ENCODE results near the gene HIGD1B. TPM values are rescaled to one million over a fixed set of nuclear protein-coding genes. Genes with fewer than 3 reads are reported as not detected.

Gene HIGD1B
- total RNA-seq, 1 experiment from 2014 or later, result not detected

DNA sequence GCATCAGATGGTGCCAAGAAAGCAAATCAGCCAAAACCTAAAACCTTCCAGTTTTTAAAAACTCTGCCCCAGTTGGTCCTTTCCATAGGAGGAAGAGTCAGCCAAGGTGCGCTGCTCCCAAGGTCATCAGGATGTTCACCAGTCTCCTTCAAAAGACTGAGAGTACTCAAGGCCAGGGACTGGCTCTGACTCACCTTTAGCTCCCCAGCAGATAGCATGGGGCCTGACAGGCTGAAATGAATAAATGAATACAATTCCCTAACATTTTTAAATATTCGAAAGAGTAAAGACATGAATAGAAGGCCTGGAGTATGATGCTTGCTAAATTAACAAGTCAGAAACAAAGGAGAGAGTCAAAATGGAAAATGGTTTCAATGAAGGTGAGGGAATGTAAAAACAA, 32.4 kb downstream of the HIGD1B start:
- no peaks in the 10 kb centered on the region for H3K27me3 ChIP-seq (ENCODE audit: control insufficient read depth, insufficient read depth, low read length)
- DNase-seq, result no peak
- H3K4me3 ChIP-seq (ENCODE audit: insufficient read depth, low read depth, low read length), result no peak overlapping the region
- peaks cover 29% of the 10 kb centered on the region for H3K36me3 ChIP-seq (replicated peaks; ENCODE audit: control insufficient read depth, insufficient read depth, low read length)

- H3K4me3 ChIP-seq (ENCODE audit: insufficient read depth, low read depth, low read length), result no peak overlapping the region
- peaks cover 25% of the 10 kb centered on the region for H3K36me3 ChIP-seq (replicated peaks; ENCODE audit: control insufficient read depth, insufficient read depth, low read length)
- H3K27me3 ChIP-seq (ENCODE audit: control insufficient read depth, insufficient read depth, low read length), result no peaks in the 10 kb centered on the region
- DNase-seq, result no peak
Measured at GRCh38 chr17:44881145-44881544, 33.5 kb downstream of the HIGD1B start.

DNA sequence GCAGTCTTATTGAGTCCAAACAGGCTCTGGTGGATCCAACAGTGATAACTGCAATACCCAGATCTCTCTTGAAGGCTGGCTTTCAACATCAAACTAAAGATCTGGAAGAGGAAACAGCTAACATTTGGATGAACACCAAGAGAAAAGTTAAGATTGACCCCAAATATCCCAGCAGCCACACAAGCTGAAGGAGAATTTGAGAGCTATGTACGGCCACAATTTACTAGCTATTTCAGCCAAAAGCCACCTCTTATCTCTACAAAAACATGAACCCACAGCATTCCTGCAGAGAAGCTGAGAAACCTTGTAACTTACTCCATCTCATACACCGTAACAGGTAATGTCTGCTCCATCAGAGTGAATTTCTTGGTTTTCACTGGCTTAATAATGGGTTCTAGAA, 37.3 kb downstream of the HIGD1B start:
- no peaks in the 10 kb centered on the region for H3K27me3 ChIP-seq (ENCODE audit: control insufficient read depth, insufficient read depth, low read length)
- no peak for DNase-seq
- H3K4me3 ChIP-seq (ENCODE audit: insufficient read depth, low read depth, low read length), result no peak overlapping the region
- H3K36me3 ChIP-seq (replicated peaks; ENCODE audit: control insufficient read depth, insufficient read depth, low read length), result peaks cover 26% of the 10 kb centered on the region

DNA sequence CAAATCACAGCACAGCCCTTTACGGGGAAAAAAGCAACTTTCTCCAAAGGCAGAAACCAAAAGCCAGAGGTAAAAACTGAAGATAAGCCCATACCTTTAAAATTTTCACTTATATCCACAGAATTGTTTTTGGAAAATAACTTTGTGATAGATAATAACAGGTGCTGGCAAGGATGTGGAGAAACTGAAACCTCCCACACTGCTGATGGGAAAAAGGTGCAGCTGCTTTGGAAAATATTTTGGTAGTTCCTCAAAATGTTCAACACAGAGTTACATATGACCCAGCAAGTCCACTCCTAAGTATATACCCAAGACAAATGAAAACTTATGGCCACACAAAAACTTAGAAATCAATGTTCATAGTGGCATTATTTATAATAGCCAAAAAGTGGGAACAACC, 39.3 kb downstream of the HIGD1B start:
- Histone ChIP-seq H3K27me3 (ENCODE audit: control insufficient read depth, insufficient read depth, low read length) (no peaks in the 10 kb centered on the region), H3K36me3 (replicated peaks; ENCODE audit: control insufficient read depth, insufficient read depth, low read length) (peaks cover 27% of the 10 kb centered on the region), H3K4me3 (ENCODE audit: insufficient read depth, low read depth, low read length) (no peak overlapping the region)
- DNase-seq, result no peak

DNA sequence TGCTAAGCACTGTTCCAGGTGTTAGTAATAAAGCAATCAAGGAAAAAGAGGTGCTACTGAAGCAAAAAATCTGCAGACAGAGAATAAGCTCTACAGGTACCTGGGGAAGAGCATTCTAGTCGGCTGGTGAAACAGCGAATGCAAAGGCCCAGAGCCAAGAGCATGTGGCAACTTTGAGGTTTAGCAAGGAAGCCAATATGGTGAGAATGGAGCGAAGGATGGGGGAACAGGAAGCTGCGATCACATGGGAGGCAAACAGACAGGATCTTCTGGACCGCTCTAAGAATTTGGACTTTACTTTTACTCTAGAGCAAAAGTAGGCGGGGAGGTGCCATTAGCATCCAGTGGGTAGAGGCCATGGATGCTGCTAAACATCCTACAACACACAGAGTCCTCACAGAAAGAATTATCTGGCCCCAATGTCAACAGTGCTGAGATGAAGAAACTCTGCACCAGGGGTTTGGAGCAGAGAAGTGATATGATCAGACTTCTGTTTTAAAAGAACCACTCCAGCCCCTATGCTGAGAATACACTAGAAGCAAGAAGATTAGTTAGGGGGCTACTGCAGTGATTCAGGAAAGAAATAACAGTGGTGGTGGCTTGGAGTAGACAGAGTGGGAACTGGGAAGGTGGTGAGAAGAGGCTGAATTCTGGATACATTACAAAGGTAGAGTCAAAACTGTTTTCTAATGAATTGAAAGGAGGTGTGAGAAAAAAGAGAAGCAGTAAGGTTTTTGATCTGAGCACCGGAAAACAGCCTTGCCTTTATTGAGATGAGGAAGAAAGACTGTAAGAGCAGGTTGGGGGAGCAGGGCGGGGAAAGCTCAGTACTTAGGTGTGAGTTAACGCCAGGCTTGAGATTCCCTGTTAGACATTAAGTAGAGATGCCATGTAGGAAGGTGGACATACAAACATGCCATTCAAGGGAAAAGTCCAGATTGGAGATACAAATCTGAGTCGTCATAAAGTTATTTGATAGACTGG, 40.6 kb downstream of the HIGD1B start:
- H3K36me3 ChIP-seq (replicated peaks; ENCODE audit: control insufficient read depth, insufficient read depth, low read length), result peaks cover 23% of the 10 kb centered on the region

DNA sequence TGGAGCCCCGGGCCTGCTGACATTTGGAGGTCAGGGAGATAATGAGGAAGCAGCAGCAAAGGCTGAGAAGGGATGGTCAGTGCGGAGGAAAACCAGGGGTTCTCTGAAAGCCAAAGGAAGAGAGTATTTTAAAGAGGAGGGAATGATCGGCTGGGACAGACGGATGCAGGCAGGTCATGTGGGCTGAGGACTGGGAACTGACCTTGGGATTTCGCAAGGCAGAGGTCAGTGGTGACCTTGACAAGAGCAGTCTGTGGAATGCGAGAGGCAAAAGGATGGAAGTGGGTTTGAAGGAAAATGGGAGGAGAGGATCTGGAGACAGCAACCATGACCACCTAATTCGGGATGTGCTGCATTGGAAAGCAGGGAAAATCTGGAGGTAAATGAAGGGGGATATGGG, 41.3 kb downstream of the HIGD1B start:
- H3K4me3 ChIP-seq (ENCODE audit: insufficient read depth, low read depth, low read length), result no peak overlapping the region
- no peak for DNase-seq
- no peaks in the 10 kb centered on the region for H3K27me3 ChIP-seq (ENCODE audit: control insufficient read depth, insufficient read depth, low read length)
- H3K36me3 ChIP-seq (replicated peaks; ENCODE audit: control insufficient read depth, insufficient read depth, low read length), result peaks cover 20% of the 10 kb centered on the region

More for the DNA sequence above, 40.6 kb downstream of the HIGD1B start:
- DNase-seq, result no peak
- Histone ChIP-seq H3K27me3 (ENCODE audit: control insufficient read depth, insufficient read depth, low read length) (no peaks in the 10 kb centered on the region), H3K4me3 (ENCODE audit: insufficient read depth, low read depth, low read length) (no peak overlapping the region)

- peaks cover 11% of the 10 kb centered on the region for H3K36me3 ChIP-seq (replicated peaks; ENCODE audit: control insufficient read depth, insufficient read depth, low read length)
- H3K4me3 ChIP-seq (ENCODE audit: insufficient read depth, low read depth, low read length), result no peak overlapping the region
- DNase-seq, result no peak
- no peaks in the 10 kb centered on the region for H3K27me3 ChIP-seq (ENCODE audit: control insufficient read depth, insufficient read depth, low read length)
Measured at GRCh38 chr17:44892250-44892649, 44.6 kb downstream of the HIGD1B start.

DNA sequence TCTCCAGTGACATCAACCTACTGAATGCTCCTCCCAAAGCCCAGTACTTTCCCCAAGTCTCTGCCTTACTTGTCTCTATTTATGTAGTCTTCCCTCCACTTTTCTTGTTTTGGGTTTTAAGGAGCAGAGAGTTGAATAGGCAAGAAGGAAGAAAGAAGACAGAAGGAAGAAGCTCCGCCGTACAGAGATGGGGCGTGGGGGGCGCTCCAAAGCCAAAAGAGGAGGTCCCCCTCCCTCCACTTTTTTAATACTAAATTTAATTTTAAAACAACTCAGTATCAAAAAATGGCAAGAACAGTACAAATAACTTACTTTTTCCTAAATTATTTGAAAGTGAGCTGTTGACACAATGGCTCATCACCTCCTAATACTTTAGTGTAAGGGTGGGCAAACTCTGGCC, 47.0 kb downstream of the HIGD1B start:
- Histone ChIP-seq H3K27me3 (ENCODE audit: control insufficient read depth, insufficient read depth, low read length) (no peaks in the 10 kb centered on the region), H3K36me3 (replicated peaks; ENCODE audit: control insufficient read depth, insufficient read depth, low read length) (peaks cover 6% of the 10 kb centered on the region), H3K4me3 (ENCODE audit: insufficient read depth, low read depth, low read length) (no peak overlapping the region)
- peak; percentile 33 for DNase-seq

- Histone ChIP-seq H3K27me3 (ENCODE audit: control insufficient read depth, insufficient read depth, low read length) (no peaks in the 10 kb centered on the region), H3K36me3 (replicated peaks; ENCODE audit: control insufficient read depth, insufficient read depth, low read length) (peaks cover 2% of the 10 kb centered on the region), H3K4me3 (ENCODE audit: insufficient read depth, low read depth, low read length) (peak overlapping the region; percentile 87)
- DNase-seq, result no peak
Measured at GRCh38 chr17:44898768-44899073, 51.0 kb downstream of the HIGD1B start.

DNA sequence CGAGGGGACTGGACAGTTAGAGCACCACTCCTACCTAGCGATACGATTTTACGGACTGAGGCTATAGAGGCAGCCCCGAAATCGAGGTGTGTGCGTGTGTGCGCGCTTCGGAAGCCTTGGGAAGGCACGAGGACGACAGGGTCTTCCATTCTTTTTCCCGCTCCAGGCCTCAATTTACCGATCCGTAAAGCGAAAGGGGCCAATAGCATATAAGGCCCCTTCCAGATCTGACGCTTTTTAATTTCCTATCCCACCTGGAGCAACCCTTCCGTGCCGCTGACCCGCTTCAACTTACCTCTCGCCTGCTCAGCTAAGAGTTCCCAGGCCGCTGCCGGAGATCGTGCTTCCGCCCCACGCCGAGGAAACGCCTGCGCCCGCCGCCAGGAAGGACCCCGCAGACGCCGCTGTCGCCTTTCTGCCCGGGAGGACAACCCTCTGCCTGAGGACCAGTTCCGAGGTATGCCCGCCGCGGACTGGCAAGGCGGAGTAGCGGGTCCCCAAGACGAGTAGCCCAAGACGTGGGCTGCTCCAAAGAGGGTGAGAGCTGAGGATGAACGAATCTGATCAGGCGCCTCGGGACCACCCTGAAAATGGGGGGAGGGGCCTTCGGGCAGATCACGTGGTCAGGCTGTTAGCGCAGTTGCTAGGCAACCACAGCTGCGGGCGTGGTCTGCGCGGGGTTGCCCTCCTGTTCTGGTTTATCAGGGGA, 51.5 kb downstream of the HIGD1B start, which contains the start of gene EFTUD2:
Gene EFTUD2, minus strand, starts transcription at position 372 of the 709 bp plus-strand sequence. CDS start 4,924 bp downstream, outside the sequence.
- DNase-seq, result peak; percentile 95
- H3K36me3 ChIP-seq (replicated peaks; ENCODE audit: control insufficient read depth, insufficient read depth, low read length), result peaks cover under 1% of the 10 kb centered on the region
- no peaks in the 10 kb centered on the region for H3K27me3 ChIP-seq (ENCODE audit: control insufficient read depth, insufficient read depth, low read length)
- peak within 1 kb of the TSS; percentile 87 for H3K4me3 ChIP-seq (ENCODE audit: insufficient read depth, low read depth, low read length)

Other genes starting within 250 kb of the HIGD1B start
- 1.9 and 6.7 TPM in 2 replicates for gene MEIOC, start 191.4 kb upstream of the HIGD1B start, total RNA-seq (2014; rRNA removed; shearing (Covaris generic))
- gene CCDC43, start 158.1 kb upstream of the HIGD1B start, total RNA-seq (2014; rRNA removed; shearing (Covaris generic)), result 38.8 and 46.3 TPM in 2 replicates
- 21.0 and 30.4 TPM in 2 replicates for gene DBF4B, start 139.2 kb upstream of the HIGD1B start, total RNA-seq (2014; rRNA removed; shearing (Covaris generic))
- gene ADAM11, start 88.9 kb upstream of the HIGD1B start, total RNA-seq (2014; rRNA removed; shearing (Covaris generic)), result 0.45 and 1.2 TPM in 2 replicates
- gene GJC1, start 17.6 kb upstream of the HIGD1B start, total RNA-seq (2014; rRNA removed; shearing (Covaris generic)), result 23.1 and 32.7 TPM in 2 replicates
- gene EFTUD2, start 51.6 kb downstream of the HIGD1B start, total RNA-seq (2014; rRNA removed; shearing (Covaris generic)), result 122 and 137 TPM in 2 replicates
- 0.10 and 0.85 TPM in 2 replicates for gene GFAP, start 67.6 kb downstream of the HIGD1B start, total RNA-seq (2014; rRNA removed; shearing (Covaris generic))
- 17.9 and 20.4 TPM in 2 replicates for gene KIF18B, start 99.9 kb downstream of the HIGD1B start, total RNA-seq (2014; rRNA removed; shearing (Covaris generic))
- gene C1QL1, start 120.4 kb downstream of the HIGD1B start, total RNA-seq (2014; rRNA removed; shearing (Covaris generic)), result 12.7 and 17.3 TPM in 2 replicates
- 70.7 and 71.5 TPM in 2 replicates for gene DCAKD, start 203.7 kb downstream of the HIGD1B start, total RNA-seq (2014; rRNA removed; shearing (Covaris generic))
- 111 and 115 TPM in 2 replicates for gene NMT1, start 213.4 kb downstream of the HIGD1B start, total RNA-seq (2014; rRNA removed; shearing (Covaris generic))